IPS-18c (cell line): ENCODE data around the gene DVL2.

Source experiments
- H3K4me3 ChIP-seq: 2 replicates; pipeline ENCODE4 v1.7.0; 2013; ENCODE audit warnings: low read depth, mild to moderate bottlenecking, low read length, moderate library complexity; ENCODE audit not compliant: insufficient read depth
- H3K9me3 ChIP-seq: one replicate; pipeline ENCODE4 v1.6.1; 2013; ENCODE audit warnings: mild to moderate bottlenecking, low read length, moderate library complexity; ENCODE audit not compliant: control insufficient read depth, insufficient read depth

The DVL2 gene

GRCh38 chr17:7215652-7216180, 18.6 kb downstream of the DVL2 start:
- Histone ChIP-seq H3K4me3 (peak overlapping the region; percentile 48), H3K9me3 (no peaks in the 10 kb centered on the region)

GRCh38 chr17:7215136-7215638, 19.1 kb downstream of the DVL2 start:
- Histone ChIP-seq H3K9me3 (no peaks in the 10 kb centered on the region), H3K4me3 (peak overlapping the region; percentile 25; the same call in 1 of the 2 replicates)

DNA sequence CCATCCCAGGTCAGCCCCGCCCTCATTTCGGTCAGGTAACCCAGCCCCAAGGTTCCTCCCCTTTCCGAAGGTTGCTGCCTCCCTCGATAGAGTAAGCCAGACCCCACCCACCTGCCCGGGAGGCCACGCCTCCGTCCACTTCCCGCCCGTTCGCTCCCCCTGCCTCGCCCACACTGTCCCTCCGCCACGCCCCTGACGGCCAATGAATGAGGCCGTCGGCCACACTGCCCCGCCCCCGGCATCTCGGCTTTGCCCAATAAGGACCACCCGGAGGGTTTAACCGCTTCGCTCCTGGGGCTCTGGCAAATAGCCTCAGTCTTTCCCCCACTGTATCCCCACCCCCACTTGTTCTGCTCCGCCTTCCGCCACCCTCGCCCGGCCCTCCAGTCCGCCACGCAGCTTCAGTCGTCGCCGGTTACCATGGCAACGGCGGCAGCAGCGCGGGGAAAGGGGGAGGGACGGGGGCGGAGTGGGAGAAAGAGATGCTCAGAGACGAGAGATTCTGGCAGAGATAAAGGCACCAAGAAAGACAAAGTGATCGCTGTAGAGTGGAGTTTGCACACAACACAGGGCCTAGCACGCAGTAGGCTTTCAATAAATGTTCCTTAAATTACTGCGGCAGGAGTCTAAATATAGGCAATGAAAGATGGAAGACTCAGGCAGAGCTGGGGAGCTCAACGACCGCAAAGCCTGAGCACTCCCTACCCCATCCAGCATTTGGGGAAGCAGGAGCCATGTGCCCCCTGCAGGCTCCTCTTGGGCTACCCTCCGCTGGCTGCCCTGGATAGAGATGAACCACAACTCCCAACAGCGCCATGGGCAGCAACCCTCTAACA, 19.8 kb downstream of the DVL2 start:
- H3K4me3 ChIP-seq = peak overlapping the region; percentile 42

DNA sequence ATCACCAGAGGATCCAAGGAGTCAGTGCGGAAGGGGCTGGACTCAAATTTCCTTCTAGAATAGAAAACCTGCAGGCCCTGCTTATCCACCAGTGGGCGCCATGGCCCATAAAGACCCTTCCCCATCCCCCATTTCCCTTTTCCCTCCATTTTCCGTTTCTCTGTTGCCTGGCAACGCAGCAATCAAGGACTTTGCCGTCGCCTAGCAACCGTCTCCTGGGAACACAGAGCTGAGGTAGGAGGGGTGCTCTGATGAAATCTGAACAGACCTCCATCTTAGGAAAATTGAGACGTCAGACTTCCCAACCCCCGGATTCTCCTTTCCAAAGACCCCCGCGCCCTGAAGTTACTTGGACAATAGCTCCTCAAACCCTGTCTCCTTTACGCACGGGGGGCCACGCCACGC, 20.4 kb downstream of the DVL2 start:
- peak overlapping the region; percentile 42; the same call in 1 of the 2 replicates for H3K4me3 ChIP-seq
- no peaks in the 10 kb centered on the region for H3K9me3 ChIP-seq

More for the DNA sequence above, 19.8 kb downstream of the DVL2 start:
- no peaks in the 10 kb centered on the region for H3K9me3 ChIP-seq

GRCh38 chr17:7211491-7212273, 22.6 kb downstream of the DVL2 start:
- H3K9me3 ChIP-seq = no peaks in the 10 kb centered on the region
- peak overlapping the region; percentile 58 for H3K4me3 ChIP-seq

- Histone ChIP-seq H3K9me3 (peaks cover 3% of the 10 kb centered on the region), H3K4me3 (no peak overlapping the region; the same call in 1 of the 2 replicates)
Observed at GRCh38 chr17:7208754-7209460, 25.4 kb downstream of the DVL2 start.

DNA sequence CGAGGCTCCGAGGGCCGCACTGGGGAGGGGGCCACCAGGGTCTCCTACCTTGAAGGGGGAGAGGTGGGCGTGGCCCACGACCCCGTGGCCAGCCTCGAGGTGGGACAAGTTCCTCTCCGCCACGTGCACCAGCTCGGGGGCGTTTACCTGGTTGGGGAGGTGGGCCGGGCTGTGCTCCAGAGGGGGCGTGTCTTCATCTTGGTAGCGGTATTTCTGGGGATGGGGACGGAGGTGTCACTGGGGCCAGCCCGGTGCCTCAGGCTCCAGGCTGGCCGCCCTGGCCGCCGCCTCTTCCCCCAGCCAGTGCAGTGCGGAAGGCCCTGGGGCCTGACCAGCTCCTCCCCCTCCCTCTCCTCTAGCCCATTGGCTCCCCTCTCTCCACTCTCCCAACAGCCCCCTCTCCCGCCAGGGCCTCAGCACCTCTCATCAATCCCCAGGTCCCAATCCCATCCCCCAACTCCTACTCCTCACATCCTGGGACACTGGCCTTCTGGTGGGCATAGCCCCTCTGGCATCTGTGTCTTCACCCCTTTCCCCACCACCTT, 26.2 kb downstream of the DVL2 start:
- peak overlapping the region; percentile 39 for H3K4me3 ChIP-seq
- H3K9me3 ChIP-seq = peaks cover 3% of the 10 kb centered on the region

GRCh38 chr17:7207120-7208001, 27.0 kb downstream of the DVL2 start:
- Histone ChIP-seq H3K4me3 (peak overlapping the region; percentile 49), H3K9me3 (peaks cover 3% of the 10 kb centered on the region)

GRCh38 chr17:7205561-7205960, 28.8 kb downstream of the DVL2 start:
- H3K9me3 ChIP-seq = peaks cover 3% of the 10 kb centered on the region
- H3K4me3 ChIP-seq = peak overlapping the region; percentile 56

- H3K4me3 ChIP-seq = peak overlapping the region; percentile 56
Observed at GRCh38 chr17:7204828-7205461, 29.4 kb downstream of the DVL2 start.

DNA sequence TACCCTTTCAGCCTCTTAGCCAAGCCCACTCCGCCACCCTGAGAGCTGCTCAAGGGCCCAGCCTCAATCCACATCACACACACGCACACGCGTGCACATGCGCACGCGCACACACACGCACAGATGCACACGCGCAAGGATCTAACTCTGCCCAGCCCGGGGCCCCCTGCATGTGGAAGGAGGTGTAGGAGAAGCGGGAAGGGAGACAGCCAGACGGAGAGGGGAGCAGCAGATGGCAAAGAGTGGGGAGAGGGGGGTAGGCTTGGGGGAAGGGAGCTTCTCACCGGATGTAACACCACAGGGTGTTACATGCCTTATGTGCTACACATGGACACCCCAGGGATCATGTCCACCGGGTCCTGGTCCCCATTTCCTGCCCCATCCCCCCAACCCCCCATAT, 30.0 kb downstream of the DVL2 start:
- Histone ChIP-seq H3K4me3 (peak overlapping the region; percentile 56; the same call in 1 of the 2 replicates), H3K9me3 (peaks cover 3% of the 10 kb centered on the region)

More at GRCh38 chr17:7204828-7205461, 29.4 kb downstream of the DVL2 start:
- H3K9me3 ChIP-seq = peaks cover 3% of the 10 kb centered on the region

GRCh38 chr17:7203391-7203790, 30.9 kb downstream of the DVL2 start:
- H3K4me3 ChIP-seq = no peak overlapping the region; the same call in 1 of the 2 replicates
- peaks cover 3% of the 10 kb centered on the region for H3K9me3 ChIP-seq

GRCh38 chr17:7196651-7197401, 37.5 kb downstream of the DVL2 start:
- no peak overlapping the region for H3K4me3 ChIP-seq
- no peaks in the 10 kb centered on the region for H3K9me3 ChIP-seq

DNA sequence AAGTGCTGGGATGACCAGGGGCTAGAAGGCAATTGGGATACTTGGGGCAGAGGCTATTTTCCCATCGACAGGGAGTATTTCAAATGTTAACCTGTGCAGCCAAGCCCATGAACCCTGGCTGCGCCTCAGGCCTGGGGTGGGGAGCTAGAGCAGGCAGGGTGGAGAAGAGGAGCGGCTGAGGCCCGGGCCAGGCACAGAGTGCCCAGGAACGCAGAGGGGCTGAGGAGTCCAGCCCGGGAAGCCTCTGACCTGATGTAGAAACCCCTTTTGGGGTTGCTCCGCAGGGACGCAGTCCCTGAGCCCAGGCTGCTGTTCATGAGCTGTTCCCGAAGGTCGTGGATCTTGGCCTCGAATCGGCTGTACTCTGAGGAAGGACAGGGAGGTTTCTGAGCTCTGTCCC, 38.3 kb downstream of the DVL2 start:
- Histone ChIP-seq H3K4me3 (no peak overlapping the region), H3K9me3 (no peaks in the 10 kb centered on the region)
